KOPT-K1 (cell line): ENCODE measurements around the gene ACBD3.

Source experiments
- H3K27ac ChIP-seq: fragments of 200-600 bp; sonication (generic); 2 replicates; pipeline ENCODE4 v1.5.1; 2016; ENCODE audit warnings: antibody characterized with exemption, mild to moderate bottlenecking, low read depth, low read length; ENCODE audit not compliant: poor library complexity, severe bottlenecking
- H3K36me3 ChIP-seq: fragments of 200-600 bp; sonication (generic); 2 replicates; pipeline ENCODE4 v1.5.1; 2017; ENCODE audit warnings: antibody characterized with exemption, mild to moderate bottlenecking, low read length, moderate library complexity; ENCODE audit not compliant: insufficient read depth
- H3K9me3 ChIP-seq: fragments of 200-600 bp; sonication (generic); 2 replicates; pipeline ENCODE4 v1.5.1; 2017; ENCODE audit warnings: antibody characterized with exemption, low read length, mild to moderate bottlenecking; ENCODE audit not compliant: insufficient read depth, poor library complexity, severe bottlenecking

The ACBD3 gene

GRCh38 chr1:226186124-226187018 is at the start of gene ACBD3:
ACBD3 (minus strand) TSS chr1:226186741; CDS start chr1:226186675, 66 bp downstream.
- Histone ChIP-seq H3K36me3 (peaks cover 24% of the 10 kb centered on the region), H3K27ac (peak within 1 kb of the TSS; percentile 76), H3K9me3 (no peaks in the 10 kb centered on the region)

GRCh38 chr1:226233806-226234205 is 47.3 kb upstream of the ACBD3 start:
- no peak overlapping the region for H3K27ac ChIP-seq
- no peaks in the 10 kb centered on the region for H3K9me3 ChIP-seq
- H3K36me3 ChIP-seq: peaks cover 94% of the 10 kb centered on the region

DNA sequence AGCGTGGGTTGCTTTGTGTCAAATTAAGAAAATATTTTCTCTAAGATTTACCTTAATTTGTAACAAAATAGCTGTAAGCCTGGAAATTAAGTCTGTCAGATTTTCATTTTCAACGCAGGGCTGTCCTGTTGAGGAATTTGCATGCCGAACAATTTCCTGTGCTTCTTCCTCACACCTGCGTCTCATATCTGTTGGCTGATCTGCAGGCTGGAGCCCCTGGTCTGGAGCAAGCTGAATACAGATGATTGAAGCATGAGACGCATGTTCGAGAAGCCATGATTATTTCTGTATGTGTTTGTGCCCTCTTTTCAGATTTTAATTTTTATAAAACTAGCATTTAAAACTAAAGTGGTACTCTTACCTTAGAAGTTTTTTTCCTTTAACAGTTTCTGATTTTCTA is 46.8 kb upstream of the ACBD3 start:
- Histone ChIP-seq H3K27ac (no peak overlapping the region), H3K9me3 (no peaks in the 10 kb centered on the region), H3K36me3 (peaks cover 94% of the 10 kb centered on the region)

DNA sequence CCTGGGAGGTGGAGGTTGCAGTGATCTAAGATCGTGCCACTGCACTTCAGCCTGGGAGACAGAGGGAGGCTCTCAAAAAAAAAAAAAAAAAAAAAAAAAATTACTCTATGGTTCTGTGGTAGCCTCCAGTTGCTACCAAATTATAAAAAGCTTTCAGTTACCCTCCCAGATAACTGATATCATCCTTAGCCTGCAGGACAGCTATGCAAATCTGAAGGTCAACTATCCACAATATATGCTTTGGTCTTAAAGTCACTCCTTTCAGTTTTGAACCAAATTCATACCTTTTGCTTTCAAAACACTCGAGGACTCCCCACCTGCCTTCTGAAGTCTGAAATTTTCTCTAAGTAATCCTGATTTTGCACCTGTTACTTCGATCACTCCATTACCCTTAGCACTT is 40.1 kb upstream of the ACBD3 start:
- Histone ChIP-seq H3K9me3 (no peaks in the 10 kb centered on the region), H3K36me3 (peaks cover 32% of the 10 kb centered on the region), H3K27ac (no peak overlapping the region)

GRCh38 chr1:226223786-226224244 is 37.3 kb upstream of the ACBD3 start:
- Histone ChIP-seq H3K36me3 (peaks cover 7% of the 10 kb centered on the region; the same call in 1 of the 2 replicates), H3K9me3 (no peaks in the 10 kb centered on the region), H3K27ac (no peak overlapping the region)

GRCh38 chr1:226223157-226223785 is 36.7 kb upstream of the ACBD3 start, which contains the start of gene MIXL1:
MIXL1 (plus strand) TSS chr1:226223664; CDS start chr1:226223682, 18 bp downstream.
- no peaks in the 10 kb centered on the region for H3K9me3 ChIP-seq
- 0 out of 2 replicates have a peak, but pooled peaks cover 1% of the 10 kb centered on the region for H3K36me3 ChIP-seq
- H3K27ac ChIP-seq: no peak within 1 kb of the TSS

GRCh38 chr1:226222686-226223085 is 36.1 kb upstream of the ACBD3 start:
- Histone ChIP-seq H3K27ac (no peak overlapping the region), H3K9me3 (no peaks in the 10 kb centered on the region), H3K36me3 (no peaks in the 10 kb centered on the region)

DNA sequence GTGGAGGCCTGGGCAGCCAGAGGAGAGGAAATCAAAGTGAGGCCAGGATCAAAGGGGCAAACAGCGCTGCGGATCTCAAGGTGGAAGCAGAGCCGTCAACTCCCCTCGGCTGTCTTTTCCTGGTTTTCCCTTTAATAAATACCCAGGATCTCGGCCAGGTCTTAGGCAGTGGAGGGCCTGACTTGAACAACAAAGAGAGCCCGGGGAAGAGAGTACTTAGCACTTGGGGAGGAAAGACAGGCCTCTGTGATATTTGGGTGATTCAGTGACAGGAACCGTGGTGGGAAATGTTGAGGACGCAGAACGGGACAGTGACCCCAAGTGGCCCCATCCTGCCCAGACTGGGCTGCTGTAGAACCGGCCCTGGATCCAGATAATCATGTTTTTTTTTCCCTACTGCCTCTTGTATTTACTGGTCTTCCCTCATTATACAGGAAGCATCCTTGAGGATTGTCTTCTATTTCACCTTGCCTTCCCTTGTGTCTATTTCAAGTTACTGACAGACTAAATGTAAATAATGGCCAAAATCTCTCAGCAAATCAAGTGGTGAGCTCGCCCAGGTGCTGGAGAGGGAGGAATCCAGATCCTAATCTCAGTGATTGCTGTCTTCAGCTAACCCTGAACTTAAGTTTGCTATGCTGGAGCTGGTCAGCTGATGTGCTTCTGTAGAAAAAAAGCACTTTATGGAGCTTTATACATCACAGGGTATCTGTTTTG is 34.1 kb upstream of the ACBD3 start:
- Histone ChIP-seq H3K9me3 (no peaks in the 10 kb centered on the region), H3K36me3 (no peaks in the 10 kb centered on the region), H3K27ac (no peak overlapping the region)

DNA sequence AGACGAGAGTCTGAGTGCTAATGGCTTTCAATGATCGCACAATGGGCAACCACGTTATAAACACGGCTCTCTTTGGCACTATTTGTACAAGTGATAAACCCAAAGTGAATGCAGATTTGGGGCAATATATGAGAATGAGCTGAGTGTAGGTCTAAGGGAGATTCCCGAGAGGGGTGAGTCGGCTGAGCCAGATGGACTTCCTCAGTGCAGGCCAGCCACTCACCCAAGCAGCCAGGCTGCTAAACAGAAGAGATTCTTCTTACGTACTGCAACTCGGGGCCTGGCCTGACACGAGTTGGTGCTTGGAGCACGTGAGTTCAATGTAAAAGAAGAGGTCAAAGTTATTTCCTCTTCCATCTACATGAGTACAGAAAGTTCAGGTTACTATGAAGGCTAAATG is 30.7 kb upstream of the ACBD3 start:
- Histone ChIP-seq H3K36me3 (no peaks in the 10 kb centered on the region), H3K9me3 (no peaks in the 10 kb centered on the region), H3K27ac (no peak overlapping the region)

GRCh38 chr1:226216056-226216455 is 29.5 kb upstream of the ACBD3 start:
- H3K36me3 ChIP-seq: no peaks in the 10 kb centered on the region
- H3K27ac ChIP-seq: no peak overlapping the region
- H3K9me3 ChIP-seq: no peaks in the 10 kb centered on the region

- Histone ChIP-seq H3K36me3 (no peaks in the 10 kb centered on the region), H3K27ac (no peak overlapping the region), H3K9me3 (no peaks in the 10 kb centered on the region)
Observed at GRCh38 chr1:226215239-226215638, 28.7 kb upstream of the ACBD3 start.

- no peak overlapping the region for H3K27ac ChIP-seq
- no peaks in the 10 kb centered on the region for H3K9me3 ChIP-seq
- H3K36me3 ChIP-seq: no peaks in the 10 kb centered on the region
Observed at GRCh38 chr1:226212545-226212944, 26.0 kb upstream of the ACBD3 start.

- Histone ChIP-seq H3K9me3 (no peaks in the 10 kb centered on the region), H3K27ac (no peak overlapping the region), H3K36me3 (no peaks in the 10 kb centered on the region)
Observed at GRCh38 chr1:226211181-226211821, 24.8 kb upstream of the ACBD3 start.

GRCh38 chr1:226210571-226211176 is 24.1 kb upstream of the ACBD3 start:
- no peak overlapping the region for H3K27ac ChIP-seq
- H3K36me3 ChIP-seq: no peaks in the 10 kb centered on the region
- no peaks in the 10 kb centered on the region for H3K9me3 ChIP-seq
